ENCODE data around the gene RDH12.

DNA sequence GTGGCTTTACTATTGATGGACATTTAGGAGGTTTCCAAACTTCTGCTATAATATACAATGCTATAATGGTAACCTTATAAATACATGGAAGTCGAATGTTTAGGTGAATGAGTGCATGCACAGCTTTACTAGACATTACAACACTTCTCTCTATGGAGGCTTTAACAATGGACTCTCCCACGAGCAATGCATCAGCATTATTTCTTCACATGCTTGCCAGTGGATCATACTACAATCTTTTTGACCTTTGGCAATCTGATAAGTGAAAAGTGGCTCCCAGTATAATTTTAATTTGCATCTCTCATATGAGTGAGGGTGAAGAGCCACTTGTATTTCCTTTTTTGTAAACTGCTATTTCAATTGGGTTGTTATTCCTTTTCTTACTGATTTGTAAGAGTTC lies 18.2 kb downstream of the RDH12 start:
- TF ChIP-seq YY1 (IDR thresholded peaks at IDR 0.05; ENCODE audit: insufficient read depth, insufficient read length) (no peak), ZNF274 (IDR thresholded peaks at IDR 0.05; ENCODE audit: low read depth, low read length) (no peak)
